ENCODE measurements around the gene TRAPPC4.
"Not testable (repeated sequence)": the region's sequence is repeated elsewhere in the genome, so short reads cannot be mapped to it uniquely, and the experiment has no call there.

TRAPPC4 gene

GRCh38 chr11:119026970-119027369 lies 8.4 kb downstream of the TRAPPC4 start:
- peak overlapping the region in 1 of 2 donors; percentile 21 for H3K9ac ChIP-seq (ENCODE audit: low read length in 2 of 2)
- no peak overlapping the region for H3K27ac ChIP-seq (ENCODE audit: low read length)
- H3K36me3 ChIP-seq (ENCODE audit: control insufficient read depth in 2 of 2, insufficient read depth in 2 of 2, low read length in 2 of 2): peaks cover 15 to 33% of the 10 kb centered on the region in 2 donors
- peaks cover 18% of the 10 kb centered on the region for H3K4me1 ChIP-seq (ENCODE audit: control insufficient read depth, insufficient read depth, low read length)
- H3K9me3 ChIP-seq (ENCODE audit: control insufficient read depth in 2 of 2, low read length in 2 of 2): no peaks in the 10 kb centered on the region
- no peak overlapping the region for H3K4me3 ChIP-seq (ENCODE audit: low read length in 2 of 2)
- no peaks in the 10 kb centered on the region for H3K27me3 ChIP-seq (ENCODE audit: control insufficient read depth in 1 of 2, insufficient read depth in 2 of 2, low read length in 2 of 2)

GRCh38 chr11:119027561-119028345 lies 9.2 kb downstream of the TRAPPC4 start:
- Histone ChIP-seq H3K4me1 (ENCODE audit: control insufficient read depth, insufficient read depth, low read length) (peaks cover 18% of the 10 kb centered on the region), H3K9ac (ENCODE audit: low read length in 2 of 2) (no peak overlapping the region), H3K9me3 (ENCODE audit: control insufficient read depth in 2 of 2, low read length in 2 of 2) (no peaks in the 10 kb centered on the region), H3K4me3 (ENCODE audit: low read length in 2 of 2) (no peak overlapping the region), H3K27me3 (ENCODE audit: control insufficient read depth in 1 of 2, insufficient read depth in 2 of 2, low read length in 2 of 2) (no peaks in the 10 kb centered on the region), H3K27ac (ENCODE audit: low read length) (no peak overlapping the region), H3K36me3 (ENCODE audit: control insufficient read depth in 2 of 2, insufficient read depth in 2 of 2, low read length in 2 of 2) (peaks cover 15 to 33% of the 10 kb centered on the region in 2 donors)

GRCh38 chr11:119028346-119029068 lies 9.9 kb downstream of the TRAPPC4 start:
- no peaks in the 10 kb centered on the region for H3K9me3 ChIP-seq (ENCODE audit: control insufficient read depth in 2 of 2, low read length in 2 of 2)
- H3K9ac ChIP-seq (ENCODE audit: low read length in 2 of 2): no peak overlapping the region
- no peak overlapping the region for H3K4me3 ChIP-seq (ENCODE audit: low read length in 2 of 2)
- no peak overlapping the region for H3K27ac ChIP-seq (ENCODE audit: low read length)
- H3K36me3 ChIP-seq (ENCODE audit: control insufficient read depth in 2 of 2, insufficient read depth in 2 of 2, low read length in 2 of 2): peaks cover 10 to 28% of the 10 kb centered on the region in 2 donors
- no peaks in the 10 kb centered on the region for H3K27me3 ChIP-seq (ENCODE audit: control insufficient read depth in 1 of 2, insufficient read depth in 2 of 2, low read length in 2 of 2)
- peaks cover 18% of the 10 kb centered on the region for H3K4me1 ChIP-seq (ENCODE audit: control insufficient read depth, insufficient read depth, low read length)

- H3K9ac ChIP-seq (ENCODE audit: low read length in 2 of 2): peak overlapping the region in 1 of 2 donors; percentile 21
- peak overlapping the region; percentile 49 for H3K27ac ChIP-seq (ENCODE audit: low read length)
- no peak overlapping the region for H3K4me3 ChIP-seq (ENCODE audit: low read length in 2 of 2)
- peaks cover 18% of the 10 kb centered on the region for H3K4me1 ChIP-seq (ENCODE audit: control insufficient read depth, insufficient read depth, low read length)
- H3K27me3 ChIP-seq (ENCODE audit: control insufficient read depth in 1 of 2, insufficient read depth in 2 of 2, low read length in 2 of 2): no peaks in the 10 kb centered on the region
- H3K36me3 ChIP-seq (ENCODE audit: control insufficient read depth in 2 of 2, insufficient read depth in 2 of 2, low read length in 2 of 2): peaks cover 5 to 28% of the 10 kb centered on the region in 2 donors
- no peaks in the 10 kb centered on the region for H3K9me3 ChIP-seq (ENCODE audit: control insufficient read depth in 2 of 2, low read length in 2 of 2)
These were observed 10.4 kb downstream of the TRAPPC4 start for GRCh38 chr11:119029069-119029339.

- Histone ChIP-seq H3K36me3 (ENCODE audit: control insufficient read depth in 2 of 2, insufficient read depth in 2 of 2, low read length in 2 of 2) (peaks cover 5 to 23% of the 10 kb centered on the region in 2 donors), H3K4me3 (ENCODE audit: low read length in 2 of 2) (peak overlapping the region; percentile 89 to 98), H3K9me3 (ENCODE audit: control insufficient read depth in 2 of 2, low read length in 2 of 2) (no peaks in the 10 kb centered on the region), H3K27ac (ENCODE audit: low read length) (peak overlapping the region; percentile 49), H3K27me3 (ENCODE audit: control insufficient read depth in 1 of 2, insufficient read depth in 2 of 2, low read length in 2 of 2) (no peaks in the 10 kb centered on the region), H3K4me1 (ENCODE audit: control insufficient read depth, insufficient read depth, low read length) (peaks cover 18% of the 10 kb centered on the region), H3K9ac (ENCODE audit: low read length in 2 of 2) (peak overlapping the region; percentile 72 to 79)
These were observed 10.9 kb downstream of the TRAPPC4 start for GRCh38 chr11:119029340-119030028.

GRCh38 chr11:119030029-119030328 lies 11.4 kb downstream of the TRAPPC4 start:
- peaks cover 2 to 18% of the 10 kb centered on the region in 2 donors for H3K36me3 ChIP-seq (ENCODE audit: control insufficient read depth in 2 of 2, insufficient read depth in 2 of 2, low read length in 2 of 2)
- peak overlapping the region; percentile 49 for H3K27ac ChIP-seq (ENCODE audit: low read length)
- no peaks in the 10 kb centered on the region for H3K9me3 ChIP-seq (ENCODE audit: control insufficient read depth in 2 of 2, low read length in 2 of 2)
- no peaks in the 10 kb centered on the region for H3K27me3 ChIP-seq (ENCODE audit: control insufficient read depth in 1 of 2, insufficient read depth in 2 of 2, low read length in 2 of 2)
- peaks cover 18% of the 10 kb centered on the region for H3K4me1 ChIP-seq (ENCODE audit: control insufficient read depth, insufficient read depth, low read length)
- peak overlapping the region; percentile 72 to 79 for H3K9ac ChIP-seq (ENCODE audit: low read length in 2 of 2)
- peak overlapping the region; percentile 89 to 98 for H3K4me3 ChIP-seq (ENCODE audit: low read length in 2 of 2)

GRCh38 chr11:119030329-119031047 lies 11.9 kb downstream of the TRAPPC4 start, which contains the start of gene SLC37A4:
Gene SLC37A4, minus strand, starts transcription at chr11:119030877.
- no peaks in the 10 kb centered on the region for H3K27me3 ChIP-seq (ENCODE audit: control insufficient read depth in 1 of 2, insufficient read depth in 2 of 2, low read length in 2 of 2)
- peak within 1 kb of the TSS; percentile 49 for H3K27ac ChIP-seq (ENCODE audit: low read length)
- H3K36me3 ChIP-seq (ENCODE audit: control insufficient read depth in 2 of 2, insufficient read depth in 2 of 2, low read length in 2 of 2): peaks cover 0 to 13% of the 10 kb centered on the region in 2 donors
- H3K9ac ChIP-seq (ENCODE audit: low read length in 2 of 2): peak within 1 kb of the TSS; percentile 72 to 79
- H3K4me1 ChIP-seq (ENCODE audit: control insufficient read depth, insufficient read depth, low read length): peaks cover 18% of the 10 kb centered on the region
- H3K4me3 ChIP-seq (ENCODE audit: low read length in 2 of 2): peak within 1 kb of the TSS; percentile 89 to 98
- no peaks in the 10 kb centered on the region for H3K9me3 ChIP-seq (ENCODE audit: control insufficient read depth in 2 of 2, low read length in 2 of 2)

- Histone ChIP-seq H3K9ac (ENCODE audit: low read length in 2 of 2) (peak overlapping the region in 1 of 2 donors; percentile 21), H3K27ac (ENCODE audit: low read length) (no peak overlapping the region), H3K4me1 (ENCODE audit: control insufficient read depth, insufficient read depth, low read length) (peaks cover 18% of the 10 kb centered on the region), H3K4me3 (ENCODE audit: low read length in 2 of 2) (no peak overlapping the region), H3K9me3 (ENCODE audit: control insufficient read depth in 2 of 2, low read length in 2 of 2) (no peaks in the 10 kb centered on the region), H3K27me3 (ENCODE audit: control insufficient read depth in 1 of 2, insufficient read depth in 2 of 2, low read length in 2 of 2) (no peaks in the 10 kb centered on the region), H3K36me3 (ENCODE audit: control insufficient read depth in 2 of 2, insufficient read depth in 2 of 2, low read length in 2 of 2) (peaks cover 0 to 9% of the 10 kb centered on the region in 2 donors)
These were observed 13.3 kb downstream of the TRAPPC4 start for GRCh38 chr11:119031912-119032280.

- H3K27me3 ChIP-seq (ENCODE audit: control insufficient read depth in 1 of 2, insufficient read depth in 2 of 2, low read length in 2 of 2); H3K27ac ChIP-seq (ENCODE audit: low read length); H3K9me3 ChIP-seq (ENCODE audit: control insufficient read depth in 2 of 2, low read length in 2 of 2); H3K36me3 ChIP-seq (ENCODE audit: control insufficient read depth in 2 of 2, insufficient read depth in 2 of 2, low read length in 2 of 2); H3K4me3 ChIP-seq (ENCODE audit: low read length in 2 of 2); H3K9ac ChIP-seq (ENCODE audit: low read length in 2 of 2): not testable (repeated sequence)
- H3K4me1 ChIP-seq (ENCODE audit: control insufficient read depth, insufficient read depth, low read length): peaks cover 16% of the 10 kb centered on the region
These were observed 14.9 kb downstream of the TRAPPC4 start for GRCh38 chr11:119033421-119033820.

- H3K27me3 ChIP-seq (ENCODE audit: control insufficient read depth in 1 of 2, insufficient read depth in 2 of 2, low read length in 2 of 2): no peaks in the 10 kb centered on the region
- H3K27ac ChIP-seq (ENCODE audit: low read length): no peak overlapping the region
- no peaks in the 10 kb centered on the region for H3K36me3 ChIP-seq (ENCODE audit: control insufficient read depth in 2 of 2, insufficient read depth in 2 of 2, low read length in 2 of 2)
- no peak overlapping the region for H3K9ac ChIP-seq (ENCODE audit: low read length in 2 of 2)
- no peak overlapping the region for H3K4me3 ChIP-seq (ENCODE audit: low read length in 2 of 2)
- no peaks in the 10 kb centered on the region for H3K9me3 ChIP-seq (ENCODE audit: control insufficient read depth in 2 of 2, low read length in 2 of 2)
- H3K4me1 ChIP-seq (ENCODE audit: control insufficient read depth, insufficient read depth, low read length): peaks cover 7% of the 10 kb centered on the region
These were observed 16.2 kb downstream of the TRAPPC4 start for GRCh38 chr11:119034813-119035212.

All from stomach smooth muscle (tissue), 2 donors.